ENCODE results near the gene GPR17. TPM values are rescaled to one million over a fixed set of nuclear protein-coding genes. Genes with fewer than 3 reads are reported as not detected.
A peak's percentile ranks its signal among the peaks of the same experiment; 100 is the strongest.

Gene GPR17
- total RNA-seq, 5 donors from 2014 or later (not counting 1 experiment from before 2014, with no cell fraction given), result not detected

- no peaks in the 10 kb centered on the region for H3K4me1 Mint-ChIP-seq
- peaks cover 0 to 10% of the 10 kb centered on the region in 2 experiments for H3K27me3 ChIP-seq (replicated peaks in 1 of 2; ENCODE audit: control insufficient read depth in 2 of 2, extremely low read depth in 1 of 2, insufficient read depth in 2 of 2, low read length in 1 of 2)
- H3K27me3 Mint-ChIP-seq, result no peaks in the 10 kb centered on the region
- H3K9me3 ChIP-seq, result no peaks in the 10 kb centered on the region
- H3K27ac Mint-ChIP-seq, result no peak overlapping the region
- H3K36me3 Mint-ChIP-seq, result peaks cover 9% of the 10 kb centered on the region
- no peaks in the 10 kb centered on the region for H3K4me1 ChIP-seq (ENCODE audit: control insufficient read depth in 1 of 2, extremely low read depth in 1 of 2, insufficient read depth in 2 of 2, low read length in 2 of 2)
- no peaks in the 10 kb centered on the region for H3K36me3 ChIP-seq (ENCODE audit: control insufficient read depth in 2 of 2, extremely low read depth in 1 of 2, insufficient read depth in 1 of 2, low read length in 1 of 2)
- whole genome bisulfite sequencing (ENCODE audit: insufficient coverage), result 68% methylated on average over 2 of the region's 2 CpGs
- no peak for ATAC-seq (replicated peaks in 1 of 4)
- no peak for DNase-seq
- peaks cover 8 to 26% (median 17%) of the 10 kb centered on the region in 3 donors for H3K9me3 Mint-ChIP-seq
- CTCF ChIA-PET, result no interaction called here
- no peak overlapping the region for H3K4me3 ChIP-seq (ENCODE audit: control insufficient read depth in 1 of 2, extremely low read depth in 1 of 2, low read length in 1 of 2)
- H3K4me3 Mint-ChIP-seq, result no peak overlapping the region
- POLR2A ChIA-PET, result no interaction called here
- no peak overlapping the region for H3K27ac ChIP-seq (ENCODE audit: low read length)
These were observed 44.7 kb downstream of the GPR17 start for GRCh38 chr2:127690696-127691095.

- peaks cover 19% of the 10 kb centered on the region for H3K36me3 Mint-ChIP-seq
- Histone ChIP-seq H3K4me3 (ENCODE audit: control insufficient read depth in 1 of 2, extremely low read depth in 1 of 2, low read length in 1 of 2) (no peak overlapping the region), H3K9me3 (no peaks in the 10 kb centered on the region), H3K36me3 (ENCODE audit: control insufficient read depth in 2 of 2, extremely low read depth in 1 of 2, insufficient read depth in 1 of 2, low read length in 1 of 2) (no peaks in the 10 kb centered on the region), H3K27ac (ENCODE audit: low read length) (no peak overlapping the region), H3K27me3 (replicated peaks in 1 of 2; ENCODE audit: control insufficient read depth in 2 of 2, extremely low read depth in 1 of 2, insufficient read depth in 2 of 2, low read length in 1 of 2) (peaks cover 0 to 17% of the 10 kb centered on the region in 2 experiments), H3K4me1 (ENCODE audit: control insufficient read depth in 1 of 2, extremely low read depth in 1 of 2, insufficient read depth in 2 of 2, low read length in 2 of 2) (no peaks in the 10 kb centered on the region)
- 92% methylated on average over 7 of the region's 9 CpGs for WGBS (ENCODE audit: insufficient coverage)
- DNase-seq (no peak), ATAC-seq (replicated peaks in 1 of 4) (no peak)
- CTCF ChIA-PET, result interaction anchor here in 1 of 2 donors (1.1 kb wide), 1 partner anchor 55 kb away, joined by 3 read pairs; no protein-coding TSS in a partner anchor
- POLR2A ChIA-PET, result no interaction called here
- H3K9me3 Mint-ChIP-seq, result peaks cover 8 to 17% (median 9%) of the 10 kb centered on the region in 3 donors
- H3K4me1 Mint-ChIP-seq, result peaks cover 0 to under 1% (median 0%) of the 10 kb centered on the region in 3 donors
- no peaks in the 10 kb centered on the region for H3K27me3 Mint-ChIP-seq
- H3K4me3 Mint-ChIP-seq, result no peak overlapping the region
- H3K27ac Mint-ChIP-seq, result no peak overlapping the region
These were observed 49.0 kb downstream of the GPR17 start for GRCh38 chr2:127694986-127695385.

GRCh38 chr2:127695491-127696472, 49.8 kb downstream of the GPR17 start:
- Mint-ChIP-seq H3K9me3 (peaks cover 8 to 13% (median 8%) of the 10 kb centered on the region in 3 donors), H3K4me1 (peaks cover 8 to 9% (median 8%) of the 10 kb centered on the region in 3 donors), H3K4me3 (no peak overlapping the region), H3K36me3 (peaks cover 19% of the 10 kb centered on the region), H3K27ac (no peak overlapping the region), H3K27me3 (no peaks in the 10 kb centered on the region)
- peak overlapping the region in 1 of 2 donors; percentile 8 for H3K4me3 ChIP-seq (ENCODE audit: control insufficient read depth in 1 of 2, extremely low read depth in 1 of 2, low read length in 1 of 2)
- CTCF ChIA-PET, result interaction anchor here in 1 of 2 donors (1.1 kb wide), 1 partner anchor 56 kb away, joined by 3 read pairs; no protein-coding TSS in a partner anchor
- DNase-seq (peak in 20 of 35 experiments; percentile 15 to 63 (median 44)), ATAC-seq (replicated peaks in 1 of 4) (peak in 3 of 4 experiments; percentile 80 to 91 (median 87))
- no peaks in the 10 kb centered on the region for H3K36me3 ChIP-seq (ENCODE audit: control insufficient read depth in 2 of 2, extremely low read depth in 1 of 2, insufficient read depth in 1 of 2, low read length in 1 of 2)
- H3K4me1 ChIP-seq (ENCODE audit: control insufficient read depth in 1 of 2, extremely low read depth in 1 of 2, insufficient read depth in 2 of 2, low read length in 2 of 2), result peaks cover 2 to 6% of the 10 kb centered on the region in 2 experiments
- H3K27ac ChIP-seq (ENCODE audit: low read length), result no peak overlapping the region
- H3K27me3 ChIP-seq (replicated peaks in 1 of 2; ENCODE audit: control insufficient read depth in 2 of 2, extremely low read depth in 1 of 2, insufficient read depth in 2 of 2, low read length in 1 of 2), result peaks cover 0 to 13% of the 10 kb centered on the region in 2 experiments
- POLR2A ChIA-PET, result no interaction called here
- WGBS (ENCODE audit: insufficient coverage), result 61% methylated on average over 42 of the region's 52 CpGs
- no peaks in the 10 kb centered on the region for H3K9me3 ChIP-seq

- Mint-ChIP-seq H3K36me3 (peaks cover 9% of the 10 kb centered on the region), H3K27me3 (no peaks in the 10 kb centered on the region), H3K9me3 (no peaks in the 10 kb centered on the region), H3K4me1 (peaks cover 15 to 18% (median 16%) of the 10 kb centered on the region in 3 donors), H3K27ac (no peak overlapping the region), H3K4me3 (no peak overlapping the region)
- ChIA-PET POLR2A (interaction anchor here in 1 of 2 donors (0.5 kb wide), 1 partner anchor 132 kb away, joined by 3 read pairs; no protein-coding TSS in a partner anchor), CTCF (no interaction called here)
- H3K4me3 ChIP-seq (ENCODE audit: control insufficient read depth in 1 of 2, extremely low read depth in 1 of 2, low read length in 1 of 2), result no peak overlapping the region
- no peaks in the 10 kb centered on the region for H3K9me3 ChIP-seq
- no peak overlapping the region for H3K27ac ChIP-seq (ENCODE audit: low read length)
- peaks cover 7 to 16% of the 10 kb centered on the region in 2 experiments for H3K4me1 ChIP-seq (ENCODE audit: control insufficient read depth in 1 of 2, extremely low read depth in 1 of 2, insufficient read depth in 2 of 2, low read length in 2 of 2)
- H3K36me3 ChIP-seq (ENCODE audit: control insufficient read depth in 2 of 2, extremely low read depth in 1 of 2, insufficient read depth in 1 of 2, low read length in 1 of 2), result no peaks in the 10 kb centered on the region
- DNase-seq (no peak), ATAC-seq (replicated peaks in 1 of 4) (no peak)
- 95% methylated on average over 16 of the region's 21 CpGs for WGBS (ENCODE audit: insufficient coverage)
- H3K27me3 ChIP-seq (replicated peaks in 1 of 2; ENCODE audit: control insufficient read depth in 2 of 2, extremely low read depth in 1 of 2, insufficient read depth in 2 of 2, low read length in 1 of 2), result peaks cover 0 to 13% of the 10 kb centered on the region in 2 experiments
These were observed 51.7 kb downstream of the GPR17 start for GRCh38 chr2:127697482-127698180.

- H3K27ac ChIP-seq (ENCODE audit: low read length), result no peak overlapping the region
- 95% methylated on average over 26 of the region's 27 CpGs for WGBS (ENCODE audit: insufficient coverage)
- ChIA-PET POLR2A (no interaction called here), CTCF (no interaction called here)
- no peak overlapping the region for H3K4me3 ChIP-seq (ENCODE audit: control insufficient read depth in 1 of 2, extremely low read depth in 1 of 2, low read length in 1 of 2)
- H3K36me3 ChIP-seq (ENCODE audit: control insufficient read depth in 2 of 2, extremely low read depth in 1 of 2, insufficient read depth in 1 of 2, low read length in 1 of 2), result peaks cover 0 to 5% of the 10 kb centered on the region in 2 donors
- peaks cover 21 to 28% (median 26%) of the 10 kb centered on the region in 3 donors for H3K4me1 Mint-ChIP-seq
- no peaks in the 10 kb centered on the region for H3K27me3 Mint-ChIP-seq
- H3K9me3 Mint-ChIP-seq, result no peaks in the 10 kb centered on the region
- ATAC-seq (replicated peaks in 1 of 4) (no peak), DNase-seq (no peak)
- H3K27ac Mint-ChIP-seq, result no peak overlapping the region
- H3K4me3 Mint-ChIP-seq, result no peak overlapping the region
- H3K27me3 ChIP-seq (replicated peaks in 1 of 2; ENCODE audit: control insufficient read depth in 2 of 2, extremely low read depth in 1 of 2, insufficient read depth in 2 of 2, low read length in 1 of 2), result peaks cover 0 to 13% of the 10 kb centered on the region in 2 experiments
- peaks cover 9% of the 10 kb centered on the region for H3K36me3 Mint-ChIP-seq
- H3K9me3 ChIP-seq, result no peaks in the 10 kb centered on the region
- peaks cover 18 to 27% of the 10 kb centered on the region in 2 experiments for H3K4me1 ChIP-seq (ENCODE audit: control insufficient read depth in 1 of 2, extremely low read depth in 1 of 2, insufficient read depth in 2 of 2, low read length in 2 of 2)
These were observed 52.8 kb downstream of the GPR17 start for GRCh38 chr2:127698553-127699355.

Data from T-cell (primary cell).